Right renal pelvis (tissue), 4 donors: ENCODE data around the gene MAP3K20. TPM values are rescaled to one million over a fixed set of nuclear protein-coding genes. Genes with fewer than 3 reads are reported as not detected.

Source experiments
- DNase-seq, 4 donors: peaks; one replicate each; pipeline ENCODE4 v3.0.0-alpha.2; 2013; ENCODE audit warnings: low read depth in 4 of 4, low spot score in 3 of 4, missing footprints in 1 of 4
- polyA plus RNA-seq, 4 donors: library from polyadenylated mRNA; unstranded; fragments of 120-200 nt; gene quantifications; one replicate each; pipeline ENCODE4 v1.2.1, GENCODE V29; 2013; ENCODE audit not compliant: insufficient read length in 4 of 4

MAP3K20 gene
- polyA plus RNA-seq, 4 donors = 23.1 to 30.2 (median 29.3) TPM

DNA sequence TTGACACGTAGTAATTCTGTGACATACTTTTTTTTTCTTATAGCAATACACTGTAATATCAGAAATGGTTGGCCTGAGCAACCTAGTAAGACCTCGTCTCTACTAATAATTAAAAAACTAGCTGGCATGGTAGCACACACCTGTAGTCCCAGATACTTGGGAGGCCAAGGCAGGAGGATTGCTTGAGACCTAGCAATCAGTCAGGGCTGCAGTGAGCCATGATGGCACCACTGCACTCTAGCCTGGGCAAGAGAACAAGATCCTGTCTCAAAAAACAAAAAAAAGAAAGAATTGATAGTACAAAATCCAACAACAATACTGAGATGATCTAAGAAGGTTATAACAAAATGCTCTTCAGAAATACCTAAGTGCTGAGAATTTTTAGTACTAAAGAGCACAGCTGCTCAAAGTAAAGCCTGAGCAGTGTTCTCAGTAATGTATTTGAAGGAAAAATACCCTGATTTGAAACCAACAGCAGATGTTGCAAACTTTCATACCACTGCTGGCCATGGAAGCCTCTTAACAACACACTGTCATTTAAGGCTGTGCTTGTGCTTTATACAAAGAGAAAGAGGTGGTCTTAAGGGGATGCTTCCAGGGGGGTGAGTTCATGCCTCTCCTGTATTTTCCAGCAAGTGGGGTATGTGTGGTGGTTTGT lies 146.4 kb downstream of the MAP3K20 start:
- DNase-seq = no peak

DNA sequence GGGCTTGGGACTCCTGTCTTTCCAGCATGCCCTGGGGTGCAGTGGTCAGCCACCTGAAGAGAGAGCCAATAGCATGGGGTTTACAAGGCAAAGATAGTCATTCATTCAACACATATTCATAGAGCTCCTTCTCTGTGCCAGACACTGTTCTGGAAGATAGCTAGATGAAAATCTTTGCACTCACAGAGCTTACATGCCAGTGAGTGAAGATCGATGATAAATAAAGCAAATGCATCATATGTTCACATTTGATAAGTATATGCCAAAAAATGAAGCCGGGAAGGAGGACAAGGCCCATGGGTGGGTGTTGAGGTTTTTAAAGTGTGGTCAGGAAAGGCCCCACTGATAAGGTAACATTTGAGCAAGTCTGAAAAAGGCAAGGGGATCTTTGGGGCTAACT lies 148.2 kb downstream of the MAP3K20 start:
- DNase-seq = no peak

DNA sequence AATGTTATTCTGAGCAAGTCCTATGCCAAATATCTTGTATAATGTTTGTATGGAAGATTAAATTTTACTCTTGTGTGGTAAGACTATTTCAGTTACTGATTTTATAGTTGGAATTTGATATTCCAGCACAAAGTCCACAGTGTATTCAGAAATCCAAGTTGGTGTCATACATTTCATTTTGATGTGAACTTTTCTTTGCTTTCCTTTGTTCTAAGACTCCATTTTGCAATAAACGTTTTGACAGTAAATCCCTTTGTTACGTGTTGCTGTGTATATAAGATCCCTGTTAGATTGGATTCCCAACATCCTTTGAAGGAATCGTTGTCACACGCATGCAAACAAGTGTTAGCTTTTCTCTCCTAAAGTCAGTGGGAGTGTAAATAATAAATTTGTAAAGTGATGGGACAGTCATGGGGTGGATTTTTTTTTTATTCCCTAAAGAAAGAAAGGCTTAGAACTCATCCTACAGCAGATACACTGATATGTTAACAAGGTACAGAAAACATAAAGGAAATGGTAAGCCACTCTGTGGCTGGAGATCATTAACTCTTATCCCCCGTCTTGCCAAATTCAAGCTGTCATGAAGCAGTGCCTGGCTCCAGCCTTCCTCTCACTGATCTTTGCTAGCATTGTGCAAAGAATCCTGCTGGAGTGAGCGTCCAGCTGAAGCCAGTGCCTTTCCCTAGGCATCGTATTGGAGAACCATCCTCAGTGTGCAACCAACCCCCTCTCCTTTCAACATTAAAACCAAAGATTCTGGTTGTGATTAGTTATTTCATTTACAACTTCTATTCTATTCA lies 151.5 kb downstream of the MAP3K20 start:
- no peak for DNase-seq

DNA sequence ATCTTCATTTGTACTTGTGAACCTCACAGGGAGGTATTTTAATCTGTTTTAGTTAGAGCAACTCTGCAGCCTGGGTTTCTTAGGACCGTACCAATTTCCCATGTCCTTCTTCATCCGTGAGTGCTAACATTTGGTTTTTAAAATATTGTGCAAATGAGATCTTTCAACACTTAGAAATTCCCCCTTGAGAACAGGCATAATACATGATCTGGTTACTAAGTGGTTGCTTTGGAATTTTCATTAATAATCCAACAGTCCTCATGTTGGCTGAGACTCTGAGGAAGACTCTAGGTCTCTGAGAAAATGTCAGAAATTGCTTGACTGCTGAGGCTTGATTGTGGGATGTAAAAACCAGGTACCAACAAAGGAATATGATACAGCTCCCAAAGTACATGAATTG lies 153.4 kb downstream of the MAP3K20 start:
- DNase-seq = no peak

DNA sequence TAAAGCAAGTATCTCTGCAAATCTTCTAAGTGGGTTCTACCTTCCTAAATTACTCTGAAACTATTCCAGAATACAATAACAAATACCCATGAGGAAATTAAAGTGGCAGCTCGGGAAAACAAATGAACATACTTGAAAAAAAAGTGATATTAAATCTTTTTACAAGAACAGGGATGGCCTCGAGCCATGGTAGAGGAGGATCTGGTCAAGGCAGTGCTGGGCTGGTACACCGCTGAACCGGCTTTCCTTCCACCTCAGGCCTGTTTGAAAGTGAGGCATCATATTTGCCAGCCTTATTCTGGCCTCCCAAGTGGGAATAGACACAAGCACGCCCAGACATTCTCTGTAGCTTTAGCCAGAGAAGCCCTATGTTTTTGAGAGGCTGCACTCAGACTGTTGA lies 154.5 kb downstream of the MAP3K20 start:
- DNase-seq = no peak

DNA sequence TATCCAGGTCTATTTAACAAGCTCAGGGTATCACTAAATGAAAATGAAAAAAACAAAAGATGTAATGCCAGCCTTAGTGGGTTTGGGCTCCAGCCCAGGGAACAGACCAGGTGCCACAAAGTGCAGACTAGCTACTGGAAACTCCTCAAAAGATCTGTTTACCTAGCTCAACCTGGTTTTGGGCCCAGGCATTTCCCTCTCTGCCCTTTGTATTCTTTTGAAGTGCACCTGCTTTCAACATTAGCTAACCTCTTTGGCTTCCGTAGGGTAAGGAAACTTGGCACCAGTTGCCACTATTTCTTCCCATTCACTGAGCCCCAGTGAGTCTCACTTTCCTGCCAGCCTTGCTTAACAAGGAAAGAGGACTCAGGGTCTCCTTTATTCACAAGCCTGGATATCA lies 155.4 kb downstream of the MAP3K20 start:
- no peak for DNase-seq

DNA sequence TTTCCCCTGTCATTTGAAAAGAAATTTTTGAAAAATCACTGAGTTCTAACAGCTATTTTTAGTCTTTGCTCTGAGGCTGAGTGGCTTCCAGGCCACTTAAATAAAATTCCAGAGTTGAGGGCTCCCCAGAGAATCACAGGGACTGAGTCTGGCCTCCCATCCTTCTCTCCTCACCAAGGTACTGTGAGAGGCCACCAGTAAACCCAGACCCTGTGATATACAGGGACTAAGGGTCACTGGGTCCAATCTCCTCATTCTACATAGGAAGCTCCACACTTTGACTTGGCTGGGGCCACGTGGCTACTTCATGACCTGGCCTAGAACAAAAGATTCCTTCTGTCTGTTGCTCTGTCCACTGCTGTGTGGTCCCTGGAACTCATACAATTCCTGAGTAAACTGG lies 155.8 kb downstream of the MAP3K20 start:
- DNase-seq = no peak

DNA sequence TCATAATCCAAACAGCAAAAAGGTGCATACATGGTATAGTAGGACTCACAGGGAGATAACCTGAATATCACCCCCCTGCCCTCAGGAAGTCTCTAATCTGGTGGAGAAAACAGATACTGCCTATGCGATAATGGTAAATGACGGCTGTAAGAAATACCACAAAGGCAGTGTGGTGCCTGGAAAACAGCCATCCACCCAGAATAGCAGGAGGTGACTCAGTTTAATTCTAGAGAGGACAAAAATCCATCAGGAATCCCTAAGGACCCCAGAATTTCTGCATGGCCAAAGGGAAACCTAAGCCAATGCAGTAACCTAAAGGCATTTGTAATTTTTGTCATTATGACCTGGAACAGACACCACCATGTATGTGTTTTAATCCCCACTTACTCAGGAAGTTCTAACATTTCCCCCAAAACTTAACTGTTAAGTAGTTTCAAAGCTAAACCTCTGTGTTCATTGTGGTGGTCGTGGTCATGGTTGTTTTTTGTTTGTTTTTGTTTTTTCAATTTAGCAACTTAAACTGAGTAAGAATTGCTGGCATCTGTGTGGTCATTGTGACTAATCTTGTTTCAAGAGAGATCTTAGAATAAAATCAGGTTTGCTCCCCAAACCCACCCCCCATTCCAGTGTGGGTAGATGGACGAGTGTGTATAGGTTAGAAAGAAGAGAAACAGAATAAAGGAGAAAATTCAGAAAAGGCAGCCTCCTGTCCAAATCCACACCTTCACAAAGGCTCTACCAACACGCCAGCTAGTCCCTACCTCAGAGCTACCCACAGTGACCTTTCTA lies 157.5 kb downstream of the MAP3K20 start:
- DNase-seq = no peak

DNA sequence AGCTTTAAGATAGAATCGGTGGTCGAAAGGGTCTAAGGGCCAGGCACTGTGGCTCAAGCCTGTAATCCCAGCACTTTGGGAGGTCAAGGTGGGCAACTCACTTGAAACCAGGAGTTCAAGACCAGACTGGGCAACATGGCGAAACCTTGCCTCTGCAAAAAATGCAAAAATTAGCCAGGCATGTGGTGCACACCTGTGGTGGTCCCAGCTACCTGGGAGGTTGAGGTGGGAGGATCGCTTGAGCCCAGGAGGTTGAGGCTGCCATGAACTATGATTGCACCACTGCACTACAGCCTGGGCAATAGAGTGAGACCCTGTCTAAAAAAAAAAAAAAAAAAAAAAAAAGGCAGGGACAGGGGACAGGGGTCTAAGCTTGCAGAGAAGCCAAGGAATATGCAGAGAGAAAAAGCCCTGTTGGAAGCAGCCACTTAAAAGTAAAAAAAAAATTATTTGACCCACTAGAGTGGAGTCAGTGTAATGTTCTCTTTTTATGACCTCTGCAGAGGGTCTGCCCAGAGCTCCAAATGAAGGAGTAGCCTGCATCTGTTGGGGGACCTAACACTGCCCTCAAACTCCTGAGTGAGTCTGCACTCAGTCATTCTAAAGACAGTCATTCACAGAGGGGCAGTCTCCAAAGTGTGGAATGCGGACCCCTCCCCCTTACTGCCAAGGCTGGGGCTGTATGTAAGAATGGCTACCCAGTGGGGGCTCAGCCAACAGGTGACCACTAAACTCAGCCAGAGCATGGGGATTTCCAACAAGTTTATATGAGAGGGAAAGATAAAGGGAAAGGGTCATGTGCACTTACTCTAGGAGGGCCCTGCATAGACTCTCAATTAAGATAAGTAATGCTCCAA lies 160.5 kb downstream of the MAP3K20 start:
- DNase-seq = no peak

DNA sequence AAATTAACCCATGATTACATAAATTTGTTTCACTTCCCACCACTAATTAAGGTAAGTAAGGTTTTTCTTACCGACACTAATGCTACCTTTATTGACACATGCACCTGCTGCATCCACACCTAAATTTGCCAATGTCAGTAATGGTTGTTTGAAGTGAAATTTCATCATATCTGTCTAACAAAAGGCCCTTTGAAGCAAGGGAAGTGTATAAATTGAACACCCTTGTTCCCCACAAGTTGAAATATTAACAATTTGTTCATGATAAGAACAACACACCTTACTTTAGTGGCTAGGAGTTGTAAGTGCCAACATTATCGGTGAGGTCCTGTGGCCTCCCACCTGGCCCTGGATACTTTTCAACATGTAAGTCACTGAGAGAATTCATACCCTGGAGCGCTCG lies 162.7 kb downstream of the MAP3K20 start:
- no peak for DNase-seq

DNA sequence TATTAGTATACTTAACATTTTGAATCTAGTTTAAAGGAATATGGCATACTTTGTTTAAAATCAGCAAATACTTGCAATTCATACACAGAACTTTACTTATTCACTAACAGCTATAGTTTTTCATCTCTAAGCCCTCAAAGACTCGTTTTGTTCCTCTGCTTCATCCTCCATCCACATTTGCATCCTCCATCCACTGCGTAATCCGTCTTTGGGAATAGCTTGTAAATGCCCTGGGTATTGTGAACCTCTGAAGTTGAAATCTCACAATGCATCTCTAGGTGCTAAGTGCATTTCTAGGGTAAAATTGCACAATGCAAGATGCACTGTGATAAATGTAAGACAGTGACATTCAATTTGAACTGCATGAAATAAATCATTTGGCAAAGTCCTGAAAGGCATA lies 163.2 kb downstream of the MAP3K20 start:
- DNase-seq = no peak

DNA sequence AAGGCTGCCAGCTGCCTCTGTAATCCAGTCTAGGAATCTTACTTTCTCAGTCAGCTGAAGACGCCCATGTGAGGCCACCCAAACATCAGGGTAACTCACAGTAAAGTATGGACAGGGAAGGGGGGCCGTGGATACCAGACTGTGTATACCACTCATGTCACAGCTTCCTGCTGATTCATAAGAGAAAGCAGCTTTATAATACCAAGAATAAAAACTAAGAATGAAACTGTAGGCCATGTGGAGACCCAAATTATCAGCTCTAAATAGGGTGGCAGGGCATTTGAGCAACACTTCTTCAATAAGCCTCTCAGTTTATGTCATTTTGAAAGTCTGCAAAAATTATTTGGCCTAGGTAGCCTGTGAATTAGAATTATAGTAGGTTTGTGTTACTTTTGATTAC lies 164.0 kb downstream of the MAP3K20 start:
- no peak for DNase-seq

DNA sequence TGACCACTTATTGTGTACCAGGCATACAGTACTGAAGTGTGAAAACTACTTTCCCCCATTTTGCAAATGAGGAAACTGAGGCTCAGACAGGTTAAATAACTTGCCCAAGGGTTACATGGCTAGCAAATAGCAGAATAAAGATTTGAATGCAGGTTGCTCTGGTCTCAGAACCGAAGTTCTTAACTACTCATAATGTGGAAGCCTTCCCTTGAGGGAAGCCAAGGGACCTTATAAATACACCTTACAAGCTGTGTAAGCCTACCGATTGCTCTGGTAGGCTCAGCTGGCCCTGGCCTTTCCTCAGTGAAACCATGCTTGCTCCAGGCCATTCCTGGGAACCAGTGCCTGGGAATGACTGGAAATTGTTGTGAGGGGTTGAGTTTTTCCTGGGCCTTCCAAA lies 164.4 kb downstream of the MAP3K20 start:
- no peak for DNase-seq

DNA sequence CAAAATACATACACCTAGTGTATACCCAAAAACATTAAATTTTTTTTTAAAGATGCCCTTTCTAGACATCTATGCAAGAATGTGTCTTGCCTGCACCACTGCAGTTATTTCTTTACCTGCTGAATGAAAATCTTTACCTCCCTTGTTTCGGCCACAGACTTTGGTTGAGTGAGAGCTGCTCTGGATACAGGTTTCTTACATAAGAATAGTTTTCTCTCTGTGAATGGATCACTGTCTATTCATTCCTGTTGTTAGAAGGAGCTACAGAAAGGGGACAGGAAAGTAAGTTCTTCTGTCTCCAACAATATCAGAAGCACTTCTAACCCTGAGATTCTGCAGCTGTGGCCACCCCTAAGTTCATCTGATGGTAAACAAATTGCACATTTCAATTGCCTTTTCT lies 166.0 kb downstream of the MAP3K20 start:
- no peak for DNase-seq

DNA sequence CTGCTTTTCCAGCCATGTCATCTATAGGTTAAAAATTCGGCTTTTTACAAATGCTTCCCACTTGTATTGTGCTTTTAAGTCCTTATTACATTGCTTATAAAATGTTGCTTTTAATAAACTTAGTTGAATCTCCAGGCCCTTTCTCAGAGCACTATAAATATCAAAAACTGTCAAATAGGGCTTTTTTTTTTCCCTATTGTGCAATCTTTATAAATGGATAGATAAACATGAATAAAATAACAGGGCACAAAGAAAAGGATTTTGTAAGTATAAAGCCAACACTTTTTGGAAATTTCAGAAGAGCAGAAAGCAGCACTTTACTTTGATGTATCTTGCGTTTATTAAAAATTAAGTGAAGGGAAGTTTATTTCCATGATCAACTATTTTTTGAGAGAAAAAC lies 171.5 kb downstream of the MAP3K20 start:
- no peak for DNase-seq

DNA sequence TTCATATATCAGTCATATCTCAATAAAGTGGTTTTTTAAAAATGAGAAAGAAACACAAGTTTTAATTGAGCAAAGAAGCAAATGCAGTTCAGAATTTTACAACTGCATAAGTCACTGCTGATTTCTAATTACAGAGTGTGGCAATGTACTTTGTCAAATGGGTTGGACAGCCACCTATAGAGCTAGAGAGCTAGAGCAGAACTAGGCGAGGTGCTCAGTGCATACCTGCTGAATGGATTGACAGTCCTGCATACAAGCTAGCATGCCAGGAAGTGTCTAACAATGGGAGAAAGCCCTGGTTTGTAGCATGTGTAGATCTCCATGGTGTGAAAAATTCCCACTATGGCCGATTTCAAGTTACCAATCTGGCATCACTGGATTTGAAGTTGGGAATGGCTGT lies 172.7 kb downstream of the MAP3K20 start:
- DNase-seq = no peak

DNA sequence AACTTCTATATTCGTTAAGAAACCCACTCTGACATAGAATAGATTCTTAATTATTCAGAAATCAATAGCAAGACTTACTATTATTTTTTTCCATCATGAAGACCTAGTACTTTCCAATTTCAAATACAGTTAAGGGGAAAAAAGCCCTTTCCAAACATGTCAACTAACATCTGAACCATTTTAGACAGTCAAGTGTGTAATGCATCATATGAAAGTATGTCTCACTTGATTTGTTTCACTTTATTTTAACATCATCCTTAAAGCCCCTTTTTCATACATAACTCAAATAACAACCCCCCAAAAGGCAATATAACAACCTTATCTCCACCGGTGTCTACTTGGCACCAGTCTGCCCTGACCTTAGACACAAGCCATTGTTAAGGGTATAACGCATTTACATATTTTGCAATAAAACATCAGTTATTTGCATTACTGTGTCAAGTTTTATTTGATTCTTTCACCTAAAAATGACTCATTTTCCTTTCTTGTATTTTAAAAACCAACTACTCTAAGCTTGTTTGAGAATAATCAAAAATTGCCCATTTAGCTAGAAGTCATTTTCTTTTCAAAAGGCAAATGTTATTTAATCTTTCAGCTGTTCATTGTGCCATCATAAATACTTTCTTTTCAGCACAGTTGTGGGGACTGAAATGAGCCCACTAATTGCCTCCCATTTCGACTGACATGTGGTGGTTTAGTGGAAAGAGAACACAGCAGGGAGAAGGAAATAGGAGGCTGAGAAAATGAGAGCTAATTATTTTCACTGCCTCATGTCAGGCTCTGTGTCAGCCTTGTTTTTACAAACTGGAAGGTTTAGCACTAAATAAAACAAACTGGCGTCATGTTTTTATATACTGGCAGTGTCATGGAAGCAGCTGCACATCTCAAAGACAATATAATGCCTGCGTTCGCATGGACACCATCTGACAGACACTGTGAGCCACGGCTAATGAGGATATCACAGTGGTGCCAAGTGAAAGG lies 174.3 kb downstream of the MAP3K20 start:
- DNase-seq = no peak

DNA sequence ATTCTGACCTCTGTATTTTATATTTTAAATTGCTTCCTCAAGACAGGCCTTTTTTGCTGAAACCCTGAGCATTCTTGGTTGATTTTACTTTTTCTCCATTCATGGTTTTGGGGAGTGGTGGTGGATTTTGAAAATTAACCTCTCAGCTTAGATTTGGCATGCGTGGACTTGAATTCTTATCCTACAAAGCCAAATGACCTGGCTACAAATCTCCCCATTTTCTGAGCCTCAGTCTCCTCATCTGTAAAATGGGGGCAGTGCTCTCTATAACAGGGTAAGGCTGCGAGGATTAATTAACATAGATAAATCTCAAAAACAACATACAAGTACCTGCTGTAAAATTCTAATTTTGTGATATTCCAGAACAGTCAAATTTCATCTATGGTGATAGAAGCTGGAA lies 175.6 kb downstream of the MAP3K20 start:
- DNase-seq = no peak

DNA sequence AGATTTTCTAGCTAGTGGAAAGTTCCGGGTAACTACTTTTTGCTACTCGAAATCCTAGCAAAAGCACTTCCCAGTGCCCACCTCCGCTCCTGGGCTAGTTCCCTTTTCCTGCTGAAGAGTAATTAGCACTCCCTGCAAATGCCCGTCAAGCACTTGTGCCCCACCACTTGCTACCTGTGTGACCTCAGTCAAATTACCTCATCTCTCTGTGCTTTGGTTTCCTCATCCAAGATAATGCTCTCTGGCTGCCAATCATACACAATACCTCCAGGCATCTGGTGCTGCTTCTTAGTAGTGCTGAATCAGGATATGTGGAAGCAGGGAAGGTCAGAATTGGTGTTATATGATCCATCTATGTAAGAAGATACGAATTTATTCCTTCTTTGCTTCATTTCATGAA lies 176.9 kb downstream of the MAP3K20 start:
- no peak for DNase-seq

DNA sequence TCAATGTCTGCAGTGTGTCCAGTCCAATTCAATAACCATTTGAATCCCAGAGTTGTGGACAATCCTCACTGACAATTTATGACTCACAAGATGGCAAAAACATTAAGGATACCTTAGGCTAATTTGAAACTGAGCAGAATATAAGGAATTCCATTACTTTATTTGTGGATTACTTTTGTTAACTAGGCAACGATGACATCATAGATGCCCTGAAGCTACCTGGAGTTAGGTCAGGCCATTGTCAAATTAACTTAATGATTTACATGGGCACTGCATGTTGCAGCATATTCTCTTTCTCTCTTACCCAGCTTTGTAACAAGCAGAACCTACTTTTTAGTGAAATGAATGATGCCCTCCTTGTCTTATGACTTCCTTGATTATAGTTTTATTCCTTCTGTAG lies 179.0 kb downstream of the MAP3K20 start:
- no peak for DNase-seq
